AG09319 (cell line): ENCODE measurements around the gene LAMB1.

Source experiments
- DNase-seq: peaks from one replicate; pipeline ENCODE4 v3.0.0-alpha.2; 2010; ENCODE audit warnings: low read depth; ENCODE audit errors: extremely low read depth
- TF ChIP-seq, protein P1 (sequence below): IDR thresholded peaks from 2 replicates; pipeline ENCODE4 v1.5.1; 2011; ENCODE audit warnings: low read depth, mild to moderate bottlenecking, inconsistent platforms, low read length, moderate library complexity

The LAMB1 gene

DNA sequence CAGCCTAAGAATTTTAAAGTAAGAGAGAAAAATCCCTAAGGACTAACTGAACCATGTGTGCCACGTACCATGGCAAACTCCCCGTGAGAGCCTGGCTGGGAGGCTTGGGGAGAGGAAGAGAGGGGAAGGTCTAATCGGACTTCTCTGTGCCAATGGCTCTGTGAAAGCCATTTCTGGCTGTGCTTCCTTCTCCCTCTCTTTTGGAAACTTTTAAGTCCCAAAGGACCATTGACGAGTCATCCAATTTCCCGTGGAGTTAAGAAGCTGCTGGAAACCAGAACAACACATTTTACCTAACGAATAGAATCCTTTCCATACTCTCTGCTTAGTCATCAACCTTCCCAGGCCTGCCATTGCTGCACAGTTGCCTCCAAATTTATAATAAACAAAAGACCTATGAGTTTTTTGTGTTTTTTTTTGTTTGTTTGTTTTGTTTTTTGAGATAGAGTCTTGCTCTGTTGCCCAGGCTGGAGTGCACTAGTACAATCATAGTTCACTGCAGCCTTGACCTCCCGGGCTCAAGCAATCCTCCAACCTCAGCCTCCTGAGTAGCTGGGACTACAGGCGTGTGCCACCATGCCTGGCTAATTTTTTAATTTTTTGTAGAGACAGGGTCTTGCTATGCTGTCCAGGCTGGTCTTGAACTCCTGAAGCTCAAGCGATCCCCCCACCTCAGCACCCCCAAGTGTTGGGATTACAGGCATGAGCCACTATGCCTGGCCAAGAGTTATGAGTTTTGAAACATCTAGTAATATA, 13.2 kb downstream of the LAMB1 start:
- no peak for DNase-seq
- TF ChIP-seq, protein P1, sequence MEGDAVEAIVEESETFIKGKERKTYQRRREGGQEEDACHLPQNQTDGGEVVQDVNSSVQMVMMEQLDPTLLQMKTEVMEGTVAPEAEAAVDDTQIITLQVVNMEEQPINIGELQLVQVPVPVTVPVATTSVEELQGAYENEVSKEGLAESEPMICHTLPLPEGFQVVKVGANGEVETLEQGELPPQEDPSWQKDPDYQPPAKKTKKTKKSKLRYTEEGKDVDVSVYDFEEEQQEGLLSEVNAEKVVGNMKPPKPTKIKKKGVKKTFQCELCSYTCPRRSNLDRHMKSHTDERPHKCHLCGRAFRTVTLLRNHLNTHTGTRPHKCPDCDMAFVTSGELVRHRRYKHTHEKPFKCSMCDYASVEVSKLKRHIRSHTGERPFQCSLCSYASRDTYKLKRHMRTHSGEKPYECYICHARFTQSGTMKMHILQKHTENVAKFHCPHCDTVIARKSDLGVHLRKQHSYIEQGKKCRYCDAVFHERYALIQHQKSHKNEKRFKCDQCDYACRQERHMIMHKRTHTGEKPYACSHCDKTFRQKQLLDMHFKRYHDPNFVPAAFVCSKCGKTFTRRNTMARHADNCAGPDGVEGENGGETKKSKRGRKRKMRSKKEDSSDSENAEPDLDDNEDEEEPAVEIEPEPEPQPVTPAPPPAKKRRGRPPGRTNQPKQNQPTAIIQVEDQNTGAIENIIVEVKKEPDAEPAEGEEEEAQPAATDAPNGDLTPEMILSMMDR, result no peak

DNA sequence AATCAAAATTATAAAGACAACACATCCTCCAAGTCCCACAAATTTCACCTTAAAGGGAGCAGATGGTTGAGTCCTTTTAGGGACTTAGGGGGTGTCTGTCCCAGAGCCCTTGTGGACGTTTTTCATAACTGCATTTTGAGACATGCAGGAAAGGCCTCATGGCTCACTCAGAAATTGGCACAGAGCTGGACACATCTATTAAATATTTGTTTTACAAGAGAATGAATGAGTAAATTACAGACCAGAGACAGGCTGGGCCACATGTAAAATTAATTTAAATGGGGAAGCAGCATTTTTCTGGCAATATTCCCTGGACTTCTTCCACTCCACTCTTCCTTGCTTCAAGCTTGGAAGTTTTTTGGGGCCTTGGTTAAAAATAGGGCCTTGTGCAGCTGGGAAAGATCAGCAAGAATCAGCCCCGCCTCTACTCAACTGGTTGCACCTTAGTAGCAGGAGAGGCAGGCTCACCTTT, 20.0 kb downstream of the LAMB1 start:
- no peak for DNase-seq
- TF ChIP-seq, protein P1, result peak; percentile 37

DNA sequence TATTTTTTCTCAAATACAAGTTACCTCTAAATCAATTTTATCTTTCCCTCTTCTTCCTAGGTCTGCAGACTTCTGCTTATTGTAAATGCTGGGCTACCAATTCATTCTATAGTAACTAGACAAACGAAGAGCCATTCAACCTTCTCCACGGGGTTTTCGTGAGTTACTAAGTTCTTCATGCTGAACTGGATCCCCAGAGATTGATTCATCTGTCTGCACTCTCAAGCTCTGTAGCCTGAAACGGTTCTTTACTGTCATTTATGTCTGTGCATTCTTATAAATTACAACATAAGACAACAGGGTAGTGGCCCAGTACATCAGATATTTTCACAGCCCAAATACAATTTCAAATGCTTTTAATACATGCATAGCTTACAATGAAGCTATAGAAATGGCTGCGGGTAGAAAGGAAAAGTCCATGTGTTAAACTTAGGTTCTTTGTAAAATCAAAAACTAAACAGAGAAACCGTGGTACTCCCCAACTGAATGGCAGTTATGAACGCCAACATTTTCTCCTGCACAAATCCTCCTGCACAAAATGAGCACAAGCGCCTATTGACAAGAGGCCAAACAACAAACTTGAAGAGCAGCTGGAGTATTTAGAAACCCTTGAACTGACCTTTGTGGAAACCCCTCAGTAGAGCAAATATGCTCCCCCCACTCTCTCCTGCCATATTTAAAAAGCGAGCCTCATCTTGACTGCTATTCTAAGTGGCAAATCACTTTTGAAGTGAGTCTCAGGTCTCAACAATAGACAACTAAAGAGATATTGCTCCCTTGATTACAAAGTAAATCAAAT, 20.7 kb downstream of the LAMB1 start:
- TF ChIP-seq, protein P1, result no peak
- DNase-seq, result no peak

DNA sequence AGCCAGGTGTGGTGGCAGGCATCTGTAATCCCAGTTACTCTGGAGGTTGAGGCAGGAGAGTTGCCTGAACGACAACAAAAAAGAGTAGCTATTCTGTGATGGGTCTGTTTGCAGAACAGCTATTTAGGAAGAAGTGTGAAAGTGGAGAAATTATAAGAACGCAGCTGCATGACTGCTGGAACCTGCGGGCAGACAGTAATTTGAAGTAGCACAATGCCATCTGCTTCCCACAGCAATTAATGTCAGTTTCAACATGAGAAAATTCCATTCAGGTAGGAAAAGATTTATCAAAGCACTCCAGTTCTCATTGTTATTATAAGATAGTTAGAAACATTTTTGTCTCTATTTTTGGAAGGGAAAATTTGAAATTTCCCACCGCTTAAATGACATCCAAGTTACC, 21.5 kb downstream of the LAMB1 start:
- no peak for DNase-seq
- TF ChIP-seq, protein P1, result no peak

DNA sequence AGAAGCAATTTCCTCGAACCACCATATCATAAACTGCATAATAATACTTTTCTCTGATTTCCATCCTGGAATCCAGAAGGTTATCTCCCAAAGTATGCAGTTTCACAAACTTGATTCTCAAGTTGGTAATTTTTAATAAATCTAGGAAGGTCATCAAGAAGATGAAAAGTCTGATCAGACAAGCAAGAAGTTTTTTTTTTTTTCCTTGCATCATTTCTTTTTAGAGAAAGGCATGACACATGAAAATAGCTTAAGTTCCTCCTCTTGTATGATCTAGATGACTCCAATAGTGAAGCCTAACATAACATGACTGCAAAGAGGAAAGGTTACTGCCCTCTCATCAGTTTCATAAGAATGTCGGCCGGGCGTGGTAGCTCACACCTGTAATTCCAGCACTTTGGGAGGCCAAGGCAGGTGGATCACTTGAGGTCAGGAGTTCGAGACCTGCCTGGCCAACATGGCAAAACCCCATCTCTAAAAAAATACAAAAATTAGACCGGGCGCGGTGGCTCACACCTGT, 22.2 kb downstream of the LAMB1 start:
- TF ChIP-seq, protein P1, result no peak
- DNase-seq, result no peak

DNA sequence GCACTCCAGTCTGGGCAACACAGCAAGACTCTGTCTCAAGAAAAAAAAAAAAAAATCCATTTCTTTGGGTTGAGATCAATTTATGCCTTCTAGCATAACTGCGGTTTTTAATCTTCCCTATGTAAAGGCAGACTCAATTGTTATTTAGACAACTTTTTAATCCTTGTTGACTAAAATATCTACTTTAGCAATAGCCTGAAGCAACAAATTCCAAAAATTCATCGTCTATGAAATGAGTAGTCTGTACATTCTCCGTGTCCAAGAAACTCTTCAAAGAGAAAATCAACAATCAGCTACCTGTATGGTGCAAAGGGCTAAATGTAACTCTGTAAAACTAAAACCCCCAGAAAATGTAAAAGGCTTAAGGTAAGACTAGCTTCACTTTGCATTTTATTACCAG, 22.8 kb downstream of the LAMB1 start:
- no peak for DNase-seq

More for the DNA sequence above, 22.8 kb downstream of the LAMB1 start:
- TF ChIP-seq, protein P1, result no peak
